Testis (tissue), 3 donors: ENCODE data around the gene KRTAP10-8. TPM values are rescaled to one million over a fixed set of nuclear protein-coding genes. Genes with fewer than 3 reads are reported as not detected.
"Not testable (repeated sequence)": the region's sequence is repeated elsewhere in the genome, so short reads cannot be mapped to it uniquely, and the experiment has no call there.

Experiments used
- DNase-seq: peaks from one replicate; pipeline ENCODE4 v3.0.0-alpha.2; 2019
- H3K27ac ChIP-seq, 2 donors: fragments of 200-600 bp; sonication (generic); one replicate each; pipeline ENCODE4 v1.5.1; 2019
- H3K27me3 ChIP-seq: fragments of 200-600 bp; sonication (generic); one replicate; pipeline ENCODE4 v1.5.1; 2019
- H3K36me3 ChIP-seq: fragments of 200-600 bp; sonication (generic); one replicate; pipeline ENCODE4 v1.5.1; 2017; ENCODE audit warnings: low read depth; ENCODE audit errors: missing control alignments
- H3K4me1 ChIP-seq: fragments of 200-600 bp; sonication (generic); one replicate; pipeline ENCODE4 v1.5.1; 2019
- H3K4me3 ChIP-seq, 2 donors: fragments of 200-600 bp; sonication (generic); one replicate each; pipeline ENCODE4 v1.5.1; 2017 to 2019
- H3K9me3 ChIP-seq: fragments of 200-600 bp; sonication (generic); one replicate; pipeline ENCODE4 v1.5.1; 2017
- CTCF ChIP-seq, 3 experiments: fragments of 450-650 bp in 2 of 3; fragments of 200-600 bp in 1 of 3; sonication (generic) in 1 of 3; IDR thresholded peaks; one replicate each; pipeline ENCODE4 v1.5.1; 2016 to 2019; ENCODE audit warnings: antibody characterized with exemption in 3 of 3, mild to moderate bottlenecking in 2 of 3, moderate library complexity in 1 of 3
- POLR2A ChIP-seq: fragments of 450-650 bp; IDR thresholded peaks from one replicate; pipeline ENCODE4 v1.6.1; 2017; ENCODE audit warnings: antibody characterized with exemption, mild to moderate bottlenecking, moderate library complexity
- WGBS, 2 donors: methylation state at CpG; one replicate each; pipeline ENCODE4 v1.1.5; 2018; 5-methylcytosine and 5-hydroxymethylcytosine counted together
- intact Hi-C: fragments of 100-400 bp; cut with DNase I; formaldehyde crosslinking; loops from one replicate; pipeline ENCODE4 v1.15.1; 2023; ENCODE audit warnings: low total_unique reads
- polyA plus RNA-seq: library from polyadenylated mRNA; stranded (reverse); fragments of 350-450 nt; fragmentation: Illumina TruSeq; extraction: RNeasy Lipid Tissue Mini Kit (QIAGEN cat#74804); gene quantifications from one replicate; pipeline ENCODE4 v1.2.3, GENCODE V29; 2014; ENCODE audit warnings: low read depth, low replicate concordance; ENCODE audit not compliant: insufficient read depth
- total RNA-seq, 2 donors: library from RNA; depleted of rRNA; stranded (reverse); fragments of >200 nt; gene quantifications; one replicate each; pipeline ENCODE4 v1.2.3, GENCODE V29; 2016

The KRTAP10-8 gene
- total and polyA plus RNA-seq, 3 donors from 2014 or later: not detected

GRCh38 chr21:44579056-44579832 is 32.6 kb upstream of the KRTAP10-8 start:
- H3K4me3 ChIP-seq: no peak overlapping the region
- TF ChIP-seq POLR2A (no peak), CTCF (IDR thresholded peaks at IDR 0.05) (no peak)
- intact Hi-C loops: no loop called here
- DNase-seq: no peak
- no peaks in the 10 kb centered on the region for H3K27me3 ChIP-seq
- no peaks in the 10 kb centered on the region for H3K4me1 ChIP-seq
- H3K27ac ChIP-seq: no peak overlapping the region
- no peaks in the 10 kb centered on the region for H3K9me3 ChIP-seq
- 77 to 78% methylated on average over 13 to 22 of the region's 22 CpGs for whole genome bisulfite sequencing, 2 donors
- no peaks in the 10 kb centered on the region for H3K36me3 ChIP-seq

GRCh38 chr21:44579833-44580144 is 32.1 kb upstream of the KRTAP10-8 start:
- no peak for DNase-seq
- 73 to 76% methylated on average over 5 to 7 of the region's 7 CpGs for WGBS, 2 donors
- intact Hi-C loops: no loop called here
- Histone ChIP-seq H3K4me1 (no peaks in the 10 kb centered on the region), H3K36me3 (no peaks in the 10 kb centered on the region), H3K4me3 (no peak overlapping the region), H3K27ac (no peak overlapping the region), H3K9me3 (no peaks in the 10 kb centered on the region), H3K27me3 (no peaks in the 10 kb centered on the region)
- TF ChIP-seq POLR2A (no peak), CTCF (IDR thresholded peaks at IDR 0.05) (no peak)

- H3K27me3 ChIP-seq, intact Hi-C loops, H3K9me3 ChIP-seq, DNase-seq, H3K27ac ChIP-seq, H3K36me3 ChIP-seq, H3K4me3 ChIP-seq, H3K4me1 ChIP-seq: not testable (repeated sequence)
- 49 to 63% methylated on average over 18 to 19 of the region's 19 CpGs for WGBS, 2 donors
Observed at GRCh38 chr21:44580231-44580821, 31.6 kb upstream of the KRTAP10-8 start, which contains the start of gene KRTAP10-5. TSS of gene KRTAP10-5 (minus strand) at chr21:44580604. CDS start at chr21:44580578, 26 bp downstream.

DNA sequence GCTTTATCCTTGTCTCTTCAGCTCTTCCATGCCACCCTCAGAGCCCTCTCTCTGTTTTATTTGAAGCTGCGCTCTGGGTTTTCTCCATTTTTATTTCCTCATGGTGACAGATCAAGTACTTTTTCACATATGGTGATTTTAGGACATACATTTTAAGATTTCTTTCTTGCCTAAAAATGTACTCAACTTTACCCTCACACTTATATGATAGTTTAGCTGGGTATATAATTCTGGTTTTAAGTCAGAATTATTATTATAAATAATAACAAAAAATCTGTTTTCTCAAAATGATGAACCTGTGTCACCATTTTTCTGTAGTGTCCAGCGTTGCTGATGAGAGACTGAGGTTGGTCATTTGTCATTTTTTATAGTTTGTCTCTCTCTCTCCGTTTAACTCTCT is 30.7 kb upstream of the KRTAP10-8 start:
- H3K36me3 ChIP-seq: no peaks in the 10 kb centered on the region
- H3K27me3 ChIP-seq: no peaks in the 10 kb centered on the region
- H3K27ac ChIP-seq: no peak overlapping the region
- no peaks in the 10 kb centered on the region for H3K9me3 ChIP-seq
- WGBS, 2 donors: 76 to 86% methylated on average over 3 of the region's 3 CpGs
- no peak for TF ChIP-seq CTCF (IDR thresholded peaks at IDR 0.05)
- TF ChIP-seq POLR2A: no peak
- no peak overlapping the region for H3K4me3 ChIP-seq
- DNase-seq: no peak
- intact Hi-C loops: no loop called here
- no peaks in the 10 kb centered on the region for H3K4me1 ChIP-seq

DNA sequence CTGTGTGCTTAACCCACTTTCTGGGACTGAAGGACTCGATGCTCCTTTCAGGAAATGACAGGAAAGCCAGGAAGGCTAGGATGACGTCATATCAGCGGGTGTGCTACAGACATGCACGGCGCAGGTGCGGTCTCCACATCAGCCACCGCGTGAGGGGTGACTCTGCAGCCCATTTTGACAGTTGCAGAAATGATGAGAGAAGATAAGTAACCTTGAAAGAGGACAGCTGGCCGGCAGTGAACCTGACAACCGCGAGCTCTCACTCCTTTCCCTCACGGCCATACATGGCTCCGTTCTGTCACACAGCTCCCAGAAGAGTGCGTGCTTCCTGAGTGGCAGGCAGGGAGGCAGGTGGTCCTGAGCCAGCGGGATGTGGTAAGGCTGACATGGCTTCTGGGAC is 29.8 kb upstream of the KRTAP10-8 start:
- Histone ChIP-seq H3K4me1 (no peaks in the 10 kb centered on the region), H3K9me3 (no peaks in the 10 kb centered on the region), H3K4me3 (no peak overlapping the region), H3K27ac (no peak overlapping the region), H3K36me3 (no peaks in the 10 kb centered on the region), H3K27me3 (no peaks in the 10 kb centered on the region)
- intact Hi-C loops: no loop called here
- 77% methylated on average over 14 to 15 of the region's 15 CpGs for WGBS, 2 donors
- TF ChIP-seq CTCF (IDR thresholded peaks at IDR 0.05) (no peak), POLR2A (no peak)
- DNase-seq: no peak
